Measurements from ENCODE around the gene KRT25.
"Not testable (repeated sequence)": the region's sequence is repeated elsewhere in the genome, so short reads cannot be mapped to it uniquely, and the experiment has no call there.

KRT25 gene

DNA sequence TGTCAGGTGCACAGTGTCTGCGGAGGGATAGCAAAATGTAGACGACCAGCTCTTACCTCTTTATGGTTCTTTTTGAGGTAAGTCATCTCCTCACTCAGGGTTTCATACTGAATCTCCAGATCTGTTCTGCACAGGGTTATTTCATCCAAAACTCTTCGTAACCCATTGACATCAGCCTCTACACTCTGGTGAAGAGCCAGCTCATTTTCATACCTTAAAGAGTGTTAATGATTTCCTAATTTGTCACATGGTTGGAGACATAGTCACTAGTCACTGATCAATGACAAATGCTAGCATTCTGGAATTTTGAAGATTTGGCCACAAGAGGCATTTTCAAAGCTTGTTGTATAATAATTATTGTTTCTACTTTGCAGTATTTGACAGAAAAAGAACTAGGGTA lies 1.3 kb downstream of the KRT25 start:
- no peak for DNase-seq (ENCODE audit: extremely low read depth, low read depth)
- TF ChIP-seq, protein P1, sequence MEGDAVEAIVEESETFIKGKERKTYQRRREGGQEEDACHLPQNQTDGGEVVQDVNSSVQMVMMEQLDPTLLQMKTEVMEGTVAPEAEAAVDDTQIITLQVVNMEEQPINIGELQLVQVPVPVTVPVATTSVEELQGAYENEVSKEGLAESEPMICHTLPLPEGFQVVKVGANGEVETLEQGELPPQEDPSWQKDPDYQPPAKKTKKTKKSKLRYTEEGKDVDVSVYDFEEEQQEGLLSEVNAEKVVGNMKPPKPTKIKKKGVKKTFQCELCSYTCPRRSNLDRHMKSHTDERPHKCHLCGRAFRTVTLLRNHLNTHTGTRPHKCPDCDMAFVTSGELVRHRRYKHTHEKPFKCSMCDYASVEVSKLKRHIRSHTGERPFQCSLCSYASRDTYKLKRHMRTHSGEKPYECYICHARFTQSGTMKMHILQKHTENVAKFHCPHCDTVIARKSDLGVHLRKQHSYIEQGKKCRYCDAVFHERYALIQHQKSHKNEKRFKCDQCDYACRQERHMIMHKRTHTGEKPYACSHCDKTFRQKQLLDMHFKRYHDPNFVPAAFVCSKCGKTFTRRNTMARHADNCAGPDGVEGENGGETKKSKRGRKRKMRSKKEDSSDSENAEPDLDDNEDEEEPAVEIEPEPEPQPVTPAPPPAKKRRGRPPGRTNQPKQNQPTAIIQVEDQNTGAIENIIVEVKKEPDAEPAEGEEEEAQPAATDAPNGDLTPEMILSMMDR (IDR thresholded peaks at IDR 0.05; ENCODE audit: low read depth, low read length) = no peak

DNA sequence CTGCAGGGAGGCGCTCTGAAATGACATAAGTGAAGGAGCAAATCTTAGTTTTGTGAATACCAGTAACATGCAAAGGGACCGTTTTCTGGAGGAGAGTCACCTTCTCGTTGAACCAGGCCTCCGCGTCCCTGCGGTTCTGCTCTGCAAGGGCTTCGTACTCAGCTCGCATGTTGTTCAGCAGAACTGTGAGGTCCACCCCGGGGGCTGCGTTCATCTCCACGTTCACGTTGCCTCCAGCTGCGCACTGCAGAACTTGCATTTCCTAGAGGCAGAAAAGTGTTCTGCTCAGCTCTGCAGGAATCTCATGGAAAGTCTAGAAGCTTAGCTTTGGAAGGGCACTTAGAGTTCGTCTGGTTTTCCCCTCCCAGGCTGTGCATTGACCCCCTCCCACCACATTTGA lies 4.1 kb downstream of the KRT25 start:
- TF ChIP-seq, protein P1 (IDR thresholded peaks at IDR 0.05; ENCODE audit: low read depth, low read length) = no peak
- no peak for DNase-seq (ENCODE audit: extremely low read depth, low read depth)

DNA sequence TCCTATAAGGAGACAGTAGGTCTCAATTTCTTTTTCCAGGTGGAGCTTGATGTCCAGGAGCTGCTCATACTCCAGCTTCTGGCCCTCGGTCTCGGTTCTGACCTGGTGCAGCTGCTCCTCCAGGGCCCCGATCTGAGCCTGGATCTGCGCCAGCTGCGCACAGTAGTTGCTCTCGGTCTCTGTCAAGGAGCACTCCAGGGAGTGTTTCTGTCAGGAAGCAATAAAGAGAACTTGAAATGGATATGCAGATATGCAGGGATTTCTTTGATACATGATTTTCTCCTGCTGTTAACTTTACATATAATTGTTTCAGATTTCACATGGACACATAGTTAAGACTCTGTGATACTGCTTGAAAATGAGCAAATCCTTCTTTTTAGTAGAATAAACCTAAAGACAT lies 4.7 kb downstream of the KRT25 start:
- TF ChIP-seq, protein P1 (IDR thresholded peaks at IDR 0.05; ENCODE audit: low read depth, low read length) = no peak
- DNase-seq (ENCODE audit: extremely low read depth, low read depth) = no peak

DNA sequence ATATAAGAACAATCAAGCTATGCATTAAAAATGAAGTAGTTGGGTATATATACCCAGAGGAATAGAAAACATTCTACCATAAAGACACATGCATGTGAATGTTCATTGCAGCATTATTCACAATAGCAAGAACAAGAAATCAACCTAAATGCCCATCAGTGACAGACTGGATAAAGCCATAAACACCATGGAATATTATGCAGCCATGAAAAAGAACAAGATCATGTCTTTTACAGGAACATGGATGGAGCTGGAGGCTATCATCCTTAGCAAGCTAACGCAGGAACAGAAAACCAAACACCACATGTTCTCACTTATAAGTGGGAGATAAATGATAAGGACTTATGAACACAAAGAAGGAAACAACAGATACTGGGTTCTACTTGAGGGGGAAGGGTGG lies 6.5 kb downstream of the KRT25 start:
- DNase-seq (ENCODE audit: extremely low read depth, low read depth) = not testable (repeated sequence)

DNA sequence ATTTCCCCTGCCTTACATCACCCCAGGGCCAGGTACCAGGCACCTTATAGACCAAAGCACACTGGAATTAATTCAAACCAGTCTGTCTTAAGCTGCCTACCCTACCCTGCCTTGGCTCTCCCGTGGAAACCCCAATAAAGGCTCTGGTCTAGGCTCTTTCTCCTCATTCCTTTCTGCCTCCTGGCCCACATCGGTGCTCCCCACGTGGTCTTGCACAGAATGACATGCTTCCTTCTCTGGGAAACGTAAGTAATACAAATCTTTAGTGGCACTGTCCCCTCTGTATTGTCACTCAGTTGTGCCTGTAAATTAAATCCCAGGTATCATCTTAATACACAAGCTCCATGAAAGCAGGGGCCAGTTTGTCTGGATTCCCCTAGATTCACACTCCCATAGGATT lies 16.6 kb downstream of the KRT25 start:
- no peak for DNase-seq (ENCODE audit: extremely low read depth, low read depth)
- TF ChIP-seq, protein P1 (IDR thresholded peaks at IDR 0.05; ENCODE audit: low read depth, low read length) = no peak

DNA sequence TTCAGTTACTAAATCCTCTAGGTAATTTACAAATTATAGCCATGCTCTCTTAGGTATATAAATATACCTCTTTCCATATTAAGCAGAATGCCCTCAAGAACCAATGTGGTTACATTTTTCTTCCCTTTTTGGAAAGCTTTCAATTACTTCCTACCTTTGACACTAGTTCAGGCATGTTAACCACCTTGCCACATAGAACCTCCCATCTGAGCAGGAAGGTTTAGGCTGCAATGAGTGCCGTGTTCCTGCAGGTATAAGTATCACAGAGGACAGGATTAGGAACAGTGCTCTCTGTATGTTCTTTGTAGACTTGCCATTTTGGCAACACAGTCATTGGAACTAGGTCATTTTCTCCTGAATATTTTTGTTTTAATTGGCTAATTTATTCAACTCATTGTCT lies 20.1 kb downstream of the KRT25 start:
- TF ChIP-seq, protein P1 (IDR thresholded peaks at IDR 0.05; ENCODE audit: low read depth, low read length) = no peak

DNA sequence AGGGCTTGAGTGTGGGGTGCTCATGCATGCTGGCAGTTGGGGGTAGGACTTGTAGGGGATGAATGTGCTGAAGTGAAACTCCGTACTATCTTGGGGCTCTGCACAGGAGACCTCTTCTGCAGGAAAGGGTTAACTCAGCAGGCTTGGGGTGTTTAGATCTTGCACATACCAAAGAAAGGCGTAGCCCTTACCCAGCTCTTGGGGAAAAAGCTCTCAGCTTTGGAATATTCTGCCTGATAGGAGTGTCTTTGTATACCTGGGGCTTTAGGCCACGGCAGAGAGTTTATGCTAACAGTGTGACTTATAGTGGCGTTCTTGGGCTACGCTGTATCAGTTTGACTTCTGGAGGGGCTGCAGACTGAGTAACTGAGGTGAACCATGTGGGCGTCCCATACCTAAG lies 21.1 kb downstream of the KRT25 start:
- TF ChIP-seq, protein P1 (IDR thresholded peaks at IDR 0.05; ENCODE audit: low read depth, low read length) = no peak
- no peak for DNase-seq (ENCODE audit: extremely low read depth, low read depth)

More for the DNA sequence above, 20.1 kb downstream of the KRT25 start:
- DNase-seq (ENCODE audit: extremely low read depth, low read depth) = no peak

DNA sequence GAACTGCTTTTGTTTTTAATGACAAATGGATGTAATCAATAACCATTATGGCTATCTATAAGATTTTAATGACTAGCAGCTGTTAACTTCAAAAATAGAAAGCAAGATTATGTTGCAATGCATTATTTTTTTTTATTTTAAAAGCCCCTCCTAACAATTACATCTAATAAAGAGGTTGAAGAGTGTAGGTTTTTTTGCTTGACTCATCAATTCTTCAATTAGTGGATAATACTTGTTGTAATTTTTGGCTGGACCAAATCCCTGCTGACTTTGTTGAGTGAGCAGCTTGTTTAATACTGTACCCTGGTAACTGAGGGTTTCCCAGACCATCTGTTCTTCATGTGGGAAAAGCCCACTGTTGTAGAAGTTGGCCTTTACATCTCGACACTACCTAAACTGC lies 24.2 kb downstream of the KRT25 start:
- TF ChIP-seq, protein P1 (IDR thresholded peaks at IDR 0.05; ENCODE audit: low read depth, low read length) = no peak
- DNase-seq (ENCODE audit: extremely low read depth, low read depth) = no peak

Measured in AG09319 (cell line).